Tibial nerve (tissue), 4 donors: ENCODE data around the gene SAFB. TPM values are rescaled to one million over a fixed set of nuclear protein-coding genes. Genes with fewer than 3 reads are reported as not detected.

ENCODE experiments used
- DNase-seq, 2 donors: peaks; one replicate each; pipeline ENCODE4 v3.0.0-alpha.2; 2019; ENCODE audit warnings: low spot score in 2 of 2
- H3K27ac ChIP-seq, 4 donors: fragments of 200-600 bp; sonication (generic) in 3 of 4; one replicate each; pipeline ENCODE4 v1.5.1; 2017 to 2019; ENCODE audit warnings: mild to moderate bottlenecking in 1 of 4
- H3K27me3 ChIP-seq, 2 donors: fragments of 200-600 bp; sonication (generic) in 1 of 2; one replicate each; pipeline versions ENCODE4 v1.5.1 to v1.6.0; 2017 to 2019
- H3K36me3 ChIP-seq, 3 donors: fragments of 200-600 bp; sonication (generic); one replicate each; pipeline ENCODE4 v1.5.1; 2018 to 2019
- H3K4me1 ChIP-seq, 4 donors: fragments of 200-600 bp; sonication (generic) in 3 of 4; one replicate each; pipeline ENCODE4 v1.5.1; 2017 to 2019
- H3K4me3 ChIP-seq, 4 donors: fragments of 200-600 bp; sonication (generic) in 3 of 4; one replicate each; pipeline ENCODE4 v1.5.1; 2017 to 2019; ENCODE audit warnings: mild to moderate bottlenecking in 1 of 4, moderate library complexity in 1 of 4
- H3K9me3 ChIP-seq, 4 donors: fragments of 200-600 bp; sonication (generic) in 3 of 4; one replicate each; pipeline ENCODE4 v1.5.1; 2017 to 2019
- EP300 ChIP-seq, 2 donors: sonication (generic); formaldehyde crosslinking; IDR thresholded peaks; one replicate each; pipeline ENCODE4 v1.6.1; 2017; ENCODE audit warnings: antibody characterized with exemption in 2 of 2, mild to moderate bottlenecking in 1 of 2
- POLR2A ChIP-seq, 2 donors: fragments of 450-650 bp; IDR thresholded peaks; one replicate each; pipeline ENCODE4 v1.6.1; 2017; ENCODE audit warnings: antibody characterized with exemption in 2 of 2, mild to moderate bottlenecking in 2 of 2, moderate library complexity in 2 of 2
- WGBS, 2 donors: methylation state at CpG; one replicate each; pipeline ENCODE4 v1.1.5; 2018; 5-methylcytosine and 5-hydroxymethylcytosine counted together
- total RNA-seq, 4 donors: library from RNA; depleted of rRNA; stranded (reverse); fragments of >200 nt; gene quantifications; one replicate each; pipeline ENCODE4 v1.1.0, GENCODE V29; 2016
- TF ChIP-seq, protein P1 (sequence below), 5 experiments: fragments of 200-600 bp in 3 of 5; fragments of 450-650 bp in 2 of 5; sonication (generic) in 3 of 5; IDR thresholded peaks; one replicate each; pipeline ENCODE4 v1.5.1; 2016 to 2019; ENCODE audit warnings: antibody characterized with exemption in 5 of 5, mild to moderate bottlenecking in 3 of 5, moderate library complexity in 2 of 5

The SAFB gene
- total RNA-seq, 4 donors from 2014 or later = 121 to 252 (median 129) TPM

DNA sequence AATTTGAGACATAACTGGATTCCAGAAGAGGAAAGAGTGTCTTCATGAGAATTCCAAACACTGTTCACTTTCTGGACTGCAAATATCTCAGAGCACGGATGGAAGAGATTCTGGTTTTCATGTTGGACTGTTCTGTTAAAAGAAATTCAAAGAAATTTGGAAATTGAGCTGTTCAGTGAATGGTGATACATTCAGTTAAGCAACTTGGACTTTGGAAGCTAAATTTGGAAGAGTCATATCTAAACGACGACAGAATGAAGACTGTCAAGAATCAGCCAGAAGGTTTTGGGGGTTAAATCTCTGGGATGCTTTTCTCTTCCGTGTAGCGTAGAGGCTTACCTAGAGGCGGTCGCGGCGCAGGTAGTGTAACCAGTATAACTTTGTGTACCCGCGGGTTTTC lies 25.6 kb downstream of the SAFB start:
- Histone ChIP-seq H3K27ac (no peak overlapping the region), H3K4me1 (no peaks in the 10 kb centered on the region), H3K36me3 (peaks cover 5 to 90% (median 39%) of the 10 kb centered on the region in 3 donors), H3K27me3 (no peaks in the 10 kb centered on the region), H3K9me3 (no peaks in the 10 kb centered on the region), H3K4me3 (no peak overlapping the region)
- TF ChIP-seq EP300 (IDR thresholded peaks at IDR 0.05) = no peak
- DNase-seq = no peak
- WGBS, 2 donors = 92 to 95% methylated on average over 11 of the region's 11 CpGs

DNA sequence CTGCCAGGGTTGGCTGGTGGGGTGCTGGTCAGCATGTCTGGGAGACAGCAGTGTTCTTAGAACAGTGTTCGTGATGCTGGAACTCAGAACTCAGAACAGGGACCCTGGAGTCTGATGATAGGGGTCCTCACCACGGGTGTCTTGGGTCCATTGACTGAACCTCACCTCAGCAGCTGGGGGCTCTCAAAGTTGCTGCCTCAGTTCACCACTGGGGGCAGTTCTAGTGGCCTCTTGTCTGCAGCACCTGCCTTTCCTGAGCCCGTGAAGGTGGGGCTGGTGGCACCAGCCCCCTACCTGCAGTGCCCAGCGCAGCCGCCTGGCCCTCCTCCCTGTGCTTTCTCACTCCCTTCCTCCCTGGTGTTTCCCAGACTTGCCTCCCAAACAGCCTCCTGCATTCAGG lies 28.5 kb downstream of the SAFB start:
- DNase-seq = no peak
- Histone ChIP-seq H3K36me3 (peaks cover 5 to 93% (median 43%) of the 10 kb centered on the region in 3 donors), H3K4me1 (no peaks in the 10 kb centered on the region), H3K27me3 (no peaks in the 10 kb centered on the region), H3K4me3 (no peak overlapping the region), H3K27ac (no peak overlapping the region), H3K9me3 (no peaks in the 10 kb centered on the region)
- WGBS, 2 donors = 89 to 94% methylated on average over 5 of the region's 5 CpGs
- no peak for TF ChIP-seq POLR2A (IDR thresholded peaks at IDR 0.05)
- TF ChIP-seq, protein P1, sequence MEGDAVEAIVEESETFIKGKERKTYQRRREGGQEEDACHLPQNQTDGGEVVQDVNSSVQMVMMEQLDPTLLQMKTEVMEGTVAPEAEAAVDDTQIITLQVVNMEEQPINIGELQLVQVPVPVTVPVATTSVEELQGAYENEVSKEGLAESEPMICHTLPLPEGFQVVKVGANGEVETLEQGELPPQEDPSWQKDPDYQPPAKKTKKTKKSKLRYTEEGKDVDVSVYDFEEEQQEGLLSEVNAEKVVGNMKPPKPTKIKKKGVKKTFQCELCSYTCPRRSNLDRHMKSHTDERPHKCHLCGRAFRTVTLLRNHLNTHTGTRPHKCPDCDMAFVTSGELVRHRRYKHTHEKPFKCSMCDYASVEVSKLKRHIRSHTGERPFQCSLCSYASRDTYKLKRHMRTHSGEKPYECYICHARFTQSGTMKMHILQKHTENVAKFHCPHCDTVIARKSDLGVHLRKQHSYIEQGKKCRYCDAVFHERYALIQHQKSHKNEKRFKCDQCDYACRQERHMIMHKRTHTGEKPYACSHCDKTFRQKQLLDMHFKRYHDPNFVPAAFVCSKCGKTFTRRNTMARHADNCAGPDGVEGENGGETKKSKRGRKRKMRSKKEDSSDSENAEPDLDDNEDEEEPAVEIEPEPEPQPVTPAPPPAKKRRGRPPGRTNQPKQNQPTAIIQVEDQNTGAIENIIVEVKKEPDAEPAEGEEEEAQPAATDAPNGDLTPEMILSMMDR (IDR thresholded peaks at IDR 0.05) = no peak

GRCh38 chr19:5652261-5652660 lies 29.4 kb downstream of the SAFB start:
- 88 to 89% methylated on average over 10 of the region's 10 CpGs for WGBS, 2 donors

GRCh38 chr19:5654931-5655330 lies 32.0 kb downstream of the SAFB start:
- H3K4me1 ChIP-seq = no peaks in the 10 kb centered on the region
- no peaks in the 10 kb centered on the region for H3K9me3 ChIP-seq
- TF ChIP-seq, protein P1 (IDR thresholded peaks at IDR 0.05) = no peak
- TF ChIP-seq EP300 (IDR thresholded peaks at IDR 0.05) (no peak), POLR2A (IDR thresholded peaks at IDR 0.05) (no peak)
- H3K27ac ChIP-seq = no peak overlapping the region
- H3K36me3 ChIP-seq = peaks cover 5 to 100% (median 45%) of the 10 kb centered on the region in 3 donors
- no peaks in the 10 kb centered on the region for H3K27me3 ChIP-seq
- 88 to 95% methylated on average over 5 of the region's 5 CpGs for WGBS, 2 donors
- no peak overlapping the region for H3K4me3 ChIP-seq
- no peak for DNase-seq

More at GRCh38 chr19:5652261-5652660, 29.4 kb downstream of the SAFB start:
- Histone ChIP-seq H3K4me1 (no peaks in the 10 kb centered on the region), H3K9me3 (no peaks in the 10 kb centered on the region), H3K27me3 (no peaks in the 10 kb centered on the region), H3K4me3 (no peak overlapping the region), H3K27ac (no peak overlapping the region), H3K36me3 (peaks cover 5 to 93% (median 41%) of the 10 kb centered on the region in 3 donors)
- TF ChIP-seq, protein P1 (IDR thresholded peaks at IDR 0.05) = no peak
- no peak for TF ChIP-seq EP300 (IDR thresholded peaks at IDR 0.05)
- TF ChIP-seq POLR2A (IDR thresholded peaks at IDR 0.05) = no peak
- DNase-seq = no peak

- WGBS, 2 donors = 78 to 81% methylated on average over 5 of the region's 5 CpGs
- peaks cover 4 to 100% (median 43%) of the 10 kb centered on the region in 3 donors for H3K36me3 ChIP-seq
- no peak overlapping the region for H3K4me3 ChIP-seq
- TF ChIP-seq EP300 (IDR thresholded peaks at IDR 0.05) (no peak), POLR2A (IDR thresholded peaks at IDR 0.05) (no peak)
- TF ChIP-seq, protein P1 (IDR thresholded peaks at IDR 0.05) = no peak
- H3K27me3 ChIP-seq = no peaks in the 10 kb centered on the region
- no peaks in the 10 kb centered on the region for H3K9me3 ChIP-seq
- no peak overlapping the region for H3K27ac ChIP-seq
- H3K4me1 ChIP-seq = no peaks in the 10 kb centered on the region
- no peak for DNase-seq
Observed at GRCh38 chr19:5655412-5655811, 32.5 kb downstream of the SAFB start.

- no peaks in the 10 kb centered on the region for H3K9me3 ChIP-seq
- H3K4me1 ChIP-seq = no peaks in the 10 kb centered on the region
- no peak for DNase-seq
- H3K27me3 ChIP-seq = no peaks in the 10 kb centered on the region
- no peak overlapping the region for H3K4me3 ChIP-seq
- peaks cover 4 to 100% (median 51%) of the 10 kb centered on the region in 3 donors for H3K36me3 ChIP-seq
- WGBS, 2 donors = 97% methylated on average over 42 of the region's 42 CpGs
- TF ChIP-seq POLR2A (IDR thresholded peaks at IDR 0.05) (no peak), EP300 (IDR thresholded peaks at IDR 0.05) (no peak)
- TF ChIP-seq, protein P1 (IDR thresholded peaks at IDR 0.05) = no peak
- H3K27ac ChIP-seq = no peak overlapping the region
Observed at GRCh38 chr19:5661483-5661882, 38.6 kb downstream of the SAFB start.
